Thymus (tissue), 11 donors: ENCODE measurements around the gene CTTN. TPM values are rescaled to one million over a fixed set of nuclear protein-coding genes. Genes with fewer than 3 reads are reported as not detected.

ENCODE experiments used
- DNase-seq, 9 donors: peaks; one replicate each; pipeline ENCODE4 v3.0.0-alpha.2; 2013; ENCODE audit warnings: low spot score in 9 of 9, low read depth in 6 of 9, missing footprints in 1 of 9
- H3K27ac ChIP-seq, 2 donors: one replicate each; pipeline ENCODE4 v1.5.1; 2013; ENCODE audit warnings: control low read depth in 1 of 2, low read depth in 1 of 2, low read length in 1 of 2, mild to moderate bottlenecking in 1 of 2, moderate library complexity in 1 of 2
- H3K27me3 ChIP-seq, 2 donors: one replicate each; pipeline ENCODE4 v1.5.1; 2013; ENCODE audit warnings: low read length in 1 of 2; ENCODE audit not compliant: control insufficient read depth in 2 of 2, insufficient read depth in 1 of 2
- H3K36me3 ChIP-seq, 2 donors: one replicate each; pipeline ENCODE4 v1.5.1; 2013; ENCODE audit warnings: low read length in 1 of 2, mild to moderate bottlenecking in 1 of 2, moderate library complexity in 1 of 2; ENCODE audit not compliant: control insufficient read depth in 2 of 2, insufficient read depth in 2 of 2
- H3K4me1 ChIP-seq, 2 donors: one replicate each; pipeline ENCODE4 v1.5.1; 2013; ENCODE audit warnings: low read length in 2 of 2; ENCODE audit not compliant: control insufficient read depth in 2 of 2, insufficient read depth in 2 of 2
- H3K4me3 ChIP-seq, 2 donors: one replicate each; pipeline ENCODE4 v1.5.1; 2013; ENCODE audit warnings: low read length in 2 of 2, control low read depth in 1 of 2, mild to moderate bottlenecking in 1 of 2
- H3K9me3 ChIP-seq, 2 donors: one replicate each; pipeline ENCODE4 v1.5.1; 2013; ENCODE audit warnings: low read length in 1 of 2, mild to moderate bottlenecking in 1 of 2; ENCODE audit not compliant: control insufficient read depth in 2 of 2, insufficient read depth in 1 of 2
- WGBS: extraction: QIAGEN DNeasy Blood & Tissue Kit; methylation state at CpG from one replicate; pipeline ENCODE4 v1.1.7; 2013; 5-methylcytosine and 5-hydroxymethylcytosine counted together
- polyA plus RNA-seq: library from polyadenylated mRNA; stranded (reverse); fragments of 200-250 nt; gene quantifications from one replicate; pipeline ENCODE4 v1.2.3, GENCODE V29; 2013
- total RNA-seq: library from RNA; stranded (reverse); fragments of 120-200 nt; gene quantifications from one replicate; pipeline ENCODE4 v1.2.4, GENCODE V29; 2013
- donor health status: healthy.

CTTN gene
- total and polyA plus RNA-seq, 2 donors: 31.4 to 65.5 TPM

DNA sequence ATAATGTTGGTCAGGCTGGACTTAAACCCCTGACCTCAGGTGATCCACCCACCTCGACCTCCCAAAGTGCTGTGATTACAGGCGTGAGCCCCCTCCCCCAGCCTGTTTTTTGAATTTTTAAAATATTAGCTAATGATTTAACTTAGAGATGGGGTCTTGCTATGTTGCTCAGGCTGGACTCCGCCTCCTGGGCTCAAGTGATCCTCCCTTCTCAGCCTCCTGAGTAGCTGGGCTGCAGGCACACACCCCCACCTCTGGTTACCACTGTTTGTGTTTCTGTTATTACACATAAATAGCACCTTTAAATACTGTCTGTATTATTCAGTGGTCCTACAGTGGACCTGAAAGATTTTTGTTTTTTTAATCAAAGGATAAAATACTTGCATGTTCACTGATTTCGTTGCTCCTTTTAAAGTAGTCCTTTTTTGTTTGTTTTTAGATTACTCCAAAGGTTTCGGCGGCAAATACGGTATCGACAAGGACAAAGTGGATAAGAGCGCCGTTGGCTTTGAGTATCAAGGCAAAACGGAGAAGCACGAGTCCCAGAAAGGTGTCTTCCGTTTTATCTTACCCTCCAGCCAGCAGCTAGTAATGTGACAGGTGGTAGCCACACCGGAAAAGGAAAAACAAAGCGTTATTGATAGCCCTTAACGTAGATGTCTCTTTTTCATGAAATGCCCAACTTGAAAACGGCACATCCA, 21.1 kb downstream of the CTTN start:
- Histone ChIP-seq H3K4me1 (no peaks in the 10 kb centered on the region), H3K4me3 (no peak overlapping the region), H3K9me3 (no peaks in the 10 kb centered on the region), H3K36me3 (peaks cover 2 to 5% of the 10 kb centered on the region in 2 donors), H3K27me3 (no peaks in the 10 kb centered on the region), H3K27ac (no peak overlapping the region)
- DNase-seq: no peak
- 96% methylated on average over 17 of the region's 17 CpGs for WGBS

DNA sequence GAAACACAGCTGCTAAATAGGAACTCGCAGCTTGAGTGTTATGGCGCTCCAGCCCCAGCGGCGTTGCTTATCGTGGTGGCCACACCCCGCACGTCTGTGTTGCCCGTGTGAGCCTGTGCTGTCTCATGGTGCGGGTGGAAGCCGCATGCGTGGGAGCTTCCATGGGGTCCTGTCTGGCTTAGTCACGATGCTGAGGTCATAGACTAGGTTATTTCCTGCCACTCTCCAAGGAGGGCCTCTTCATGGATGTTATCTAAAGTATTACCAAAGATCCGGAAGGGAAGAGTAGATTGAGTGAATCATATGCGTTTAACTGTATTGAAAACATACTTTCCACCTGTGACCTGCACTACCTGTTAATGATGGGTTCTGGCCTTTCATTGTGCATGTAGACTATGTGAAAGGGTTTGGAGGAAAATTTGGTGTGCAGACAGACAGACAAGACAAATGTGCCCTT, 21.7 kb downstream of the CTTN start:
- Histone ChIP-seq H3K9me3 (no peaks in the 10 kb centered on the region), H3K4me3 (no peak overlapping the region), H3K36me3 (peaks cover 0 to 2% of the 10 kb centered on the region in 2 donors), H3K4me1 (no peaks in the 10 kb centered on the region), H3K27me3 (no peaks in the 10 kb centered on the region), H3K27ac (no peak overlapping the region)
- no peak for DNase-seq
- 96% methylated on average over 14 of the region's 14 CpGs for WGBS

DNA sequence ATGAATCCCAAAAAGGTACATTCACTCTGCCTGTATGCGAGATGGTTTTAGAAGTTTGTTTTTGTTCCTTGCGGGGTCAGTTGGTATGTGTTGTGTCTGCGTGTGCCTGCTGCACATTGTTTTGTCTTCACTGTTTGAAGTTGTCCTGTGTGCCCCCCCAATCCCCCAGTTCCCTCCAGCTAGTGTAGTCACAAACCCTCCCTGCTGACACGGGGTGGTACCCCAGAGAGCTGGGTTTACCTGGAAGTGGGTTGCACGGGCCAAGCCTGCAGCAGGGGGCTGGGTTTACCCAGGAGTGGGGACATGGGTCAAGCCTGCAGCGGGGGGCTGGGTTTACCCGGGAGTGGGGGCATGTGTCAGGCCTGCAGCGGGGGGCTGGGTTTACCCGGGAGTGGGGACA, 22.2 kb downstream of the CTTN start:
- peaks cover 0 to 2% of the 10 kb centered on the region in 2 donors for H3K36me3 ChIP-seq
- H3K27me3 ChIP-seq: no peaks in the 10 kb centered on the region
- no peak overlapping the region for H3K27ac ChIP-seq
- no peak for DNase-seq
- 94% methylated on average over 9 of the region's 9 CpGs for WGBS
- no peak overlapping the region for H3K4me3 ChIP-seq
- H3K9me3 ChIP-seq: no peaks in the 10 kb centered on the region
- H3K4me1 ChIP-seq: no peaks in the 10 kb centered on the region

DNA sequence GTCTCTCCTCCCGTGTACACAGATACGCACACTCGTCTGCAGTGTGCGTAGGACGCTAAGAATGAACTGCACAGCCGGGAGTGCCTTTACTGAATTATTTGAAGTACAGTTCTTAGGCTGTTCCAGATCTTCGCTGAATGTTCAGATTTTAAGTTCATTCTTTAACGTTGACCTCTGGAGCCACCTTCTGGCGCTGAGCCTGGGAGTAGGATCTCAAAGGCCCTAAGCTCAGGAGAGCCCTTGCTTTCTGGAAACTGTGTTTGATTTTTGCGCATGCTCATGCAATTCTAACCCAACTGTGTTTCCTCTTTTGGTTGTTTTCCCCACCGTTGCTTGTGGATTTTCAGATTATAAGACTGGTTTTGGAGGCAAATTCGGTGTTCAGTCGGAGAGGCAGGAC, 22.8 kb downstream of the CTTN start:
- DNase-seq: no peak
- no peaks in the 10 kb centered on the region for H3K27me3 ChIP-seq
- H3K9me3 ChIP-seq: no peaks in the 10 kb centered on the region
- H3K36me3 ChIP-seq: peaks cover 0 to 4% of the 10 kb centered on the region in 2 donors
- no peaks in the 10 kb centered on the region for H3K4me1 ChIP-seq
- WGBS: 71% methylated on average over 13 of the region's 13 CpGs
- H3K4me3 ChIP-seq: no peak overlapping the region
- H3K27ac ChIP-seq: no peak overlapping the region

DNA sequence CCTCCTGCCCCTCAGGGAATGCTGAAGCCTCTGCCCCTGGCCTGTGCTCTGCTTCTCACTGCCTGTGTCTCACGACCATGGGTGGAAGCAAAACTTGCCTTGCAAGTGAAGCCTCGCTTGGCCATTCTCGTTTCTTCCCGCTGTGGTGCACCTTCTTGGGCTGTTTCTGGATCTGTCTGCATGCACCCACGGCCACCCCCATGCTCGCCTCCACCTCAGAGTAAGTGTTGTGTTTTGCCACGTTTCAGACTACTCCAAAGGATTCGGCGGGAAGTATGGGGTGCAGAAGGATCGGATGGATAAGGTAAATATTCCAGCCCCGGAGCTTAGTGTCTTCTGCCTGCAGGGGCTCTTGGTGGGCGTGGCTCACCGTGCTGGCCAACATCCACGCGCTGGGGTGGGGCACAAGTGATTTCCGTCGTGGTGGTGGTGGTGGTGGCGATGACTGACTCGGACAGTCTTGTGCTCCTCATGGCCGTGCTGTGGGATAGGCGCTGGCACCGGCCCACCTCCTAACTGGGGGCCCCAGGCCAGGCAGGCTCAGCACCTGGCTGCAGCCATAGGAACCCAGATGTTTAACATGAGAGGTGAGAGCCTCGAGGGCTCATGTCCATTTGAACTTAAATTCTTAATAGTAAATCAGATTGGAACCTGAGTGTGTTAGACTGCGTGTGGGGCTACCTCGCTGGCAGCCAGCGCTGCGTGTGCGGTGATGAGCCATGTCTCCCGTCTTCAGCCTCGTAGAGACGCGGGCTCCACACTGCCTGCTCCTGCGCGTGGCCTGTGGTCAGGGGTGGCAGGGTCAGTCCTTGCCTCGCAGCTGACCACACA, 24.6 kb downstream of the CTTN start:
- 95% methylated on average over 35 of the region's 35 CpGs for WGBS
- DNase-seq: no peak
- H3K4me1 ChIP-seq: no peaks in the 10 kb centered on the region

DNA sequence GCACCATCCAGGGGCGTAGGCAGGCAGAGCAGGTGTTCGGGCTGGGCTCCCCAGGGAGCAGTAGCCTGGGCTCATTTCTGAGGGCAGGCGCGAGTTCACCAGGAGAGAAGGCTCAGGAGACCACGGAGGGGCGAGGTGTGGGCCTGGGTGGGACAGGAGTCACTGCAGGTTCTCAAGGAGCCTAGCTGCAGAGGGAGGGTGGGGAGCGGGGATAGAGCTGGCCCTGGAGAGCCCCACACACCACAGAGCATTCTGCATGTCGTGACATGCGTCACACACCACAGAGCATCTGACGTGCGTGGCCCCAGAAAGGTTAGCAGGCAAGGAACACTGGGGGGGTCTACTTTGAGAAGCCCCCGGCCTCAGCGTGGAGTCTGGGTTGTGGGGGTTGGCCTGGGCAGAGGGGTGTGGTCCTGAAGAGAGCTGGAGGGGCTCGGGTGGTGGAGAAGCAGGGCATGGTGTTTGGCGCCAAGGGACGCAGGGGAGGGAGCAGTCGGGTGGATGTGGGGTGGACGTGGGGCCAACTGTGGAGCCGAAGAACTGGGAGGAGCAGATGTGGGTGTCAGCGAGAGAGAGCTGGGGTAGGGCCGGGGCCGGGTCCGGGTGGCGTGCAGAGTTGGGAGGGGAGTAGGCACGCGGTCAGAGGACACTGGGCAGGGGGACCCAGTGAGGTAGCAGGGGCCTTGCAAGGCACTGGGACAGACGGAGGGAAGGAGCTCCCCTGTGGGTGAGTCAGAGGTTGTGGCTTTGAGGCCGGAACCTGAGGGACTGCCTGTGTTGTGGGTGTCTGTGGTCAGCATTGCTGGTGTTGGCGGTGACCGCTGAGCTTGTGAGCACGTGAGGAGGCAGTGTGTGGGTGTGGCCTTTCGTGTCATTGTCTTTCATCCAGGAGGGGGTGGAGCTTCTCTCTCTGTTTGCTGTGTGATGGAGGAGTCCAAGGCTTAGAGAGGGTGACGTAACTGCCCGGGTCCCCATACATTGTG, 25.5 kb downstream of the CTTN start:
- no peaks in the 10 kb centered on the region for H3K27me3 ChIP-seq
- peaks cover 0 to 4% of the 10 kb centered on the region in 2 donors for H3K36me3 ChIP-seq
- H3K27ac ChIP-seq: no peak overlapping the region
- no peaks in the 10 kb centered on the region for H3K4me1 ChIP-seq
- H3K4me3 ChIP-seq: no peak overlapping the region
- DNase-seq: no peak
- H3K9me3 ChIP-seq: no peaks in the 10 kb centered on the region
- 84% methylated on average over 34 of the region's 34 CpGs for WGBS

More for the DNA sequence above, 24.6 kb downstream of the CTTN start:
- Histone ChIP-seq H3K4me3 (no peak overlapping the region), H3K36me3 (peaks cover 0 to 4% of the 10 kb centered on the region in 2 donors), H3K27ac (no peak overlapping the region), H3K27me3 (no peaks in the 10 kb centered on the region), H3K9me3 (no peaks in the 10 kb centered on the region)

DNA sequence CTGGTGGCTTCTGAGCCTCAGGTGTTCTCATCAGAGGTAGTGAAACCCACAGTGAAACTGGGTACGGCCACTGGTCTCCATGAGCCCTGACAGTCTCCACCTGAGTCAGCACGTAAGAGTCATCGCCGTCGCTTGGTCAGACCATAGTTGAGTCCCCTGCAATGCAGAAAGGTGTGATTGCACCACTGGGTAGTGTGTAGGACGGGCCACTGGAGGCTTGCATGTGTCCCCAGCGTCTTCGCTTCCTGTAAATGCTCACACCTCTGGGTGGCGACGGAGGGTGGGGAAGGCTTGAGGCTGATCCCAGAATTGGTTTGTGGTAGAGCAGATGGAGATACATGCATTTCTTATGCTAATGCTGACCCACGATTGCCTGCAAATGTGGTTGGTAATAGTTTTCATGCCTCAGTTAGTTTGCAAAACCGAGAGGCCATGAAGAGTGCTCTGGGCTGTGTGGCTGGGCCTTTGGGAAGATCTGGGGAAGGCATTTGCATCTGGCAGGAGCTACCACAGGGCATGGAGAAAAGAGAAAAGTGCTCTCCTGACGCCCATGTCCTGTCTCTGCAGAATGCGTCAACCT, 26.5 kb downstream of the CTTN start:
- Histone ChIP-seq H3K4me3 (no peak overlapping the region), H3K27me3 (no peaks in the 10 kb centered on the region), H3K36me3 (peaks cover 0 to 4% of the 10 kb centered on the region in 2 donors), H3K27ac (no peak overlapping the region), H3K9me3 (no peaks in the 10 kb centered on the region), H3K4me1 (no peaks in the 10 kb centered on the region)
- DNase-seq: no peak
- WGBS: 91% methylated on average over 14 of the region's 14 CpGs

DNA sequence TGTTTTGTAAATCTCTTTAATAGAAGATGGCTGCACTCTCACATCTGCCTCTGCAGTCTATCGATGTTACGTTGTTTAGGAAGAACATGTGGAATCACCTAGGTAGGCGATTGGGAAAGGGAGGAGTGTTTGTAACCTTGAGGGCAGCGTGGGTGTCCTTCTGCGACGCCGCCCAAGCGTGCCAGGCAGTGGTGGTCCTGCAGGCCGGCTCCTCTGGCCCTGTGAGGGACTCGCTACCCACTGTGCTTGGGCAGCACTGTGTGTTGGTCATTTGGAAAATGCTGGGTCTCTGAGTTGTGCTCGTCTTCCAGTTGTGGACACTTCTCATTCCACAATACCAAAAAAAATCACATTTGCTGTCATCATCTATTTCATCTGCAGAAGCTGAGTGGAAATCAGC, 29.1 kb downstream of the CTTN start:
- WGBS: 97% methylated on average over 11 of the region's 11 CpGs
- DNase-seq: no peak
- H3K36me3 ChIP-seq: peaks cover 4 to 9% of the 10 kb centered on the region in 2 donors
- H3K9me3 ChIP-seq: no peaks in the 10 kb centered on the region
- H3K4me1 ChIP-seq: no peaks in the 10 kb centered on the region
- no peaks in the 10 kb centered on the region for H3K27me3 ChIP-seq
- no peak overlapping the region for H3K27ac ChIP-seq
- no peak overlapping the region for H3K4me3 ChIP-seq
